K562 (cell line): Measurements from ENCODE around the gene EAF1. TPM values are rescaled to one million over a fixed set of nuclear protein-coding genes. Genes with fewer than 3 reads are reported as not detected.

ENCODE experiments used
- ATAC-seq: fragments of 200-7000 bp; cut with Tn5 transposase; 3 replicates; pipeline ENCODE4 v1.9.1; 2020; ENCODE audit warnings: moderate library complexity
- Bru-seq: library from RNA; stranded (reverse); fragments of 400-500 nt; gene quantifications from one replicate; lab custom pipeline; 2021; lab: Mats Ljungman, UMichigan
- BruChase-seq, 2 experiments: library from RNA; stranded (reverse); fragments of 400-500 nt; gene quantifications; one replicate each; lab custom pipeline; 2021; lab: Mats Ljungman, UMichigan
- BruUV-seq: library from RNA; stranded (reverse); fragments of 400-500 nt; replicated peaks from 2 replicates; lab custom pipeline; 2021; lab: Mats Ljungman, UMichigan
- CTCF ChIA-PET: fragments of 300-600 bp; formaldehyde crosslinking; extraction: SDS; loops from one replicate; lab custom pipeline; 2021; ENCODE audit warnings: low intra/inter-chr PET ratio; lab: Yijun Ruan, JAX
- POLR2A ChIA-PET: fragments of 300-600, 350-650 bp; sonication (Branson Sonifier 250); formaldehyde crosslinking; extraction: SDS; loops from one replicate; lab custom pipeline; 2021; ENCODE audit warnings: antibody characterized with exemption, inconsistent platforms; lab: Yijun Ruan, JAX
- DNase-seq, 4 experiments: peaks; one replicate each; pipeline versions ENCODE4 v3.0.0 to v3.0.0-alpha.2; 2011 to 2018; ENCODE audit warnings: low spot score in 3 of 4, mixed read lengths in 3 of 4; ENCODE audit errors: extremely low read depth in 1 of 4
- FAIRE-seq: peaks from 2 replicates; lab custom pipeline; 2011; peaks lifted over from hg19 to GRCh38; lab: Jason Lieb, UNC
- H2AFZ ChIP-seq: 2 replicates; pipeline ENCODE4 v1.6.0; 2011; ENCODE audit warnings: low read depth, low read length, control low read depth, inconsistent platforms
- H3K27ac ChIP-seq: fragments of 200-600 bp; 3 replicates; pipeline ENCODE4 v1.8.0; 2011; ENCODE audit warnings: low read depth, mild to moderate bottlenecking, control low read depth, inconsistent platforms, low read length, moderate library complexity, mixed read lengths; ENCODE audit errors: extremely low read depth
- H3K27me3 ChIP-seq, 2 experiments: fragments of 300-600 bp in 1 of 2; 2 replicates in 1 of 2; 3 replicates in 1 of 2; pipeline versions ENCODE4 v1.6.0 to v1.8.0; 2011; ENCODE audit warnings: inconsistent platforms in 2 of 2, low read length in 2 of 2, mild to moderate bottlenecking in 1 of 2, mixed read lengths in 1 of 2, moderate library complexity in 1 of 2; ENCODE audit not compliant: control insufficient read depth in 2 of 2, insufficient read depth in 2 of 2
- H3K36me3 ChIP-seq: fragments of 300-600 bp; 3 replicates; pipeline ENCODE4 v1.8.0; 2011; ENCODE audit warnings: mild to moderate bottlenecking, low read length, inconsistent platforms; ENCODE audit not compliant: control insufficient read depth, insufficient read depth
- H3K4me1 ChIP-seq, 2 experiments: fragments of 200-600 bp in 1 of 2; replicated peaks in 1 of 2; 2 replicates in 1 of 2; 3 replicates in 1 of 2; pipeline versions ENCODE4 v1.5.1 to v1.8.0; 2011; ENCODE audit warnings: inconsistent platforms in 2 of 2, low read length in 2 of 2, mild to moderate bottlenecking in 1 of 2, mixed read lengths in 1 of 2, moderate library complexity in 1 of 2; ENCODE audit not compliant: control insufficient read depth in 2 of 2, insufficient read depth in 2 of 2
- H3K4me2 ChIP-seq: 2 replicates; pipeline ENCODE4 v1.6.1; 2011; ENCODE audit warnings: low read length, control low read depth, inconsistent platforms, mixed read lengths; ENCODE audit not compliant: insufficient read depth
- H3K4me3 ChIP-seq: fragments of 200-600 bp; sonication (generic), shearing (Covaris generic); 2 replicates; pipeline ENCODE4 v1.5.1; 2016; ENCODE audit warnings: control low read depth, inconsistent platforms
- H3K79me2 ChIP-seq: fragments of 200-600 bp; 3 replicates; pipeline ENCODE4 v1.8.0; 2011; ENCODE audit warnings: low read length, inconsistent platforms; ENCODE audit not compliant: control insufficient read depth, insufficient read depth
- H3K9ac ChIP-seq, 2 experiments: 2 replicates each; pipeline versions ENCODE4 v1.6.0 to v1.6.1; 2011; ENCODE audit warnings: low read depth in 2 of 2, low read length in 2 of 2, control low read depth in 1 of 2, inconsistent platforms in 1 of 2, mild to moderate bottlenecking in 1 of 2, mixed read lengths in 1 of 2; ENCODE audit not compliant: insufficient read depth in 1 of 2
- H3K9me1 ChIP-seq: one replicate; pipeline ENCODE4 v1.6.0; 2011; ENCODE audit warnings: inconsistent platforms, mild to moderate bottlenecking, low read length, moderate library complexity; ENCODE audit not compliant: control insufficient read depth, insufficient read depth
- H3K9me3 ChIP-seq: replicated peaks from 2 replicates; pipeline ENCODE4 v1.5.1; 2011; ENCODE audit warnings: low read depth, low read length, inconsistent platforms; ENCODE audit not compliant: control insufficient read depth, insufficient read depth
- H4K20me1 ChIP-seq: replicated peaks from 2 replicates; pipeline ENCODE4 v1.6.1; 2011; ENCODE audit warnings: low read length, inconsistent platforms, mixed read lengths; ENCODE audit not compliant: control insufficient read depth, insufficient read depth
- C11orf30 ChIP-seq: fragments of 450-650 bp; IDR thresholded peaks from 2 replicates; pipeline ENCODE4 v1.6.1; 2016; ENCODE audit warnings: low read depth, mild to moderate bottlenecking
- HDAC1 ChIP-seq, 2 experiments: fragments of 450-650 bp; IDR thresholded peaks; 2 replicates each; pipeline ENCODE4 v1.6.1; 2016 to 2017; ENCODE audit warnings: inconsistent platforms in 1 of 2, mild to moderate bottlenecking in 1 of 2, moderate library complexity in 1 of 2
- KLF6 ChIP-seq: fragments of 250-450 bp; sonication (Bioruptor Pico); IDR thresholded peaks from 2 replicates; pipeline ENCODE4 v1.4.0; 2020; ENCODE audit warnings: mild to moderate bottlenecking, moderate library complexity, borderline replicate concordance
- POLR2AphosphoS2 ChIP-seq: IDR thresholded peaks from 2 replicates; pipeline ENCODE4 v1.6.1; 2012; ENCODE audit warnings: low read length, improper control_type of control experiment
- TEAD1 ChIP-seq, 2 experiments: fragments of 450-650 bp in 1 of 2; sonication (generic) in 1 of 2; formaldehyde crosslinking; IDR thresholded peaks; 2 replicates each; pipeline versions ENCODE4 v1.4.0 to v1.8.0; 2020 to 2022; ENCODE audit warnings: mild to moderate bottlenecking in 2 of 2, missing genetic modification reagents in 1 of 2
- WGBS: fragments of 100-300 bp; shearing (Covaris generic); methylation state at CpG from one replicate; pipeline ENCODE4 v1.1.6; 2016; ENCODE audit warnings: low coverage, mixed read lengths; ENCODE audit not compliant: insufficient coverage; ENCODE audit errors: missing lambda C conversion rate; 5-methylcytosine and 5-hydroxymethylcytosine counted together
- in situ Hi-C: fragments of 300-500 bp; cut with MboI; formaldehyde crosslinking; loops from 4 replicates; pipeline ENCODE4 v1.15.0; 2018; ENCODE audit warnings: inconsistent platforms, mixed read lengths
- intact Hi-C: fragments of 100-400 bp; cut with micrococcal nuclease; formaldehyde crosslinking; loops from 2 replicates; pipeline ENCODE4 v1.14.2; 2022
- long read RNA-seq, 3 experiments: library from polyadenylated mRNA in 2 of 3; library from RNA in 1 of 3; unstranded in 2 of 3; stranded (forward) in 1 of 3; transcript quantifications; one replicate each; pipeline ENCODE4 v2.0.0, GENCODE V29; 2019 to 2022
- polyA minus RNA-seq, 3 experiments: library from RNA; depleted of rRNA, polyadenylated mRNA; stranded (reverse); fragments of >200 nt; gene quantifications; 2 replicates each; pipeline ENCODE4 v1.2.3, GENCODE V29; 2011
- polyA plus RNA-seq, 8 experiments: library from polyadenylated mRNA; depleted of rRNA in 4 of 8; stranded (reverse) in 5 of 8; unstranded in 3 of 8; fragments of >200 nt; fragmentation: Nextera tagmentation in 2 of 8; fragmentation: Illumina TruSeq in 1 of 8; extraction: Ambion mirVana in 2 of 8; extraction: Trizol in 1 of 8; gene quantifications; 2 replicates each; pipeline versions ENCODE4 v1.2.1 to v1.2.3, GENCODE V29; 2011 to 2014; ENCODE audit warnings: inconsistent platforms in 1 of 8, missing spikeins in 1 of 8
- total RNA-seq, 7 experiments: library from RNA; depleted of rRNA in 6 of 7; stranded (reverse); fragments of >200 nt in 6 of 7; fragmentation: Illumina TruSeq in 2 of 7; extraction: Trizol in 2 of 7; gene quantifications; 2 replicates each; pipeline versions ENCODE4 v1.2.1 to v1.2.3, GENCODE V29; 2011 to 2021; ENCODE audit warnings: low replicate concordance in 1 of 7
- TF ChIP-seq, protein P1 (sequence below), 3 experiments: IDR thresholded peaks in 2 of 3; conservative IDR thresholded peaks in 1 of 3; 2 replicates each; pipeline ENCODE4 v1.5.1; 2011 to 2012; ENCODE audit warnings: low read length in 3 of 3, mild to moderate bottlenecking in 3 of 3, control low read depth in 2 of 3, improper control_type of control experiment in 1 of 3, inconsistent platforms in 1 of 3, low read depth in 1 of 3, mixed read lengths in 1 of 3, moderate library complexity in 1 of 3; ENCODE audit not compliant: insufficient read depth in 2 of 3
- TF ChIP-seq, protein P2 (sequence below), 2 experiments: IDR thresholded peaks; 2 replicates each; pipeline ENCODE4 v1.6.1; 2012; ENCODE audit warnings: improper control_type of control experiment in 2 of 2, low read depth in 2 of 2, low read length in 2 of 2, borderline replicate concordance in 1 of 2
- TF ChIP-seq, protein P3 (sequence below): sonication (generic); IDR thresholded peaks from 2 replicates; pipeline ENCODE4 v1.6.1; 2016

EAF1 gene
- 7.2 and 11.4 TPM in 2 replicates for total RNA-seq (2011; cell fraction: chromatin; rRNA removed; ENCODE audit: low replicate concordance)
- 5.0 and 7.5 TPM in 2 replicates for total RNA-seq (2011; cell fraction: nucleolus; rRNA removed)
- 10.2 and 14.3 TPM in 2 replicates for total RNA-seq (2011; cell fraction: nucleoplasm; rRNA removed)
- total RNA-seq (2014; rRNA removed) = 26.8 and 32.4 TPM in 2 replicates
- total RNA-seq (2014; rRNA removed; fragmentation: Illumina TruSeq; extraction: Trizol) = 21.6 and 22.8 TPM in 2 replicates
- 20.8 and 22.7 TPM in 2 replicates for total RNA-seq (2015; rRNA removed; fragmentation: Illumina TruSeq; extraction: Trizol)
- 20.4 and 21.9 TPM in 2 replicates for total RNA-seq (2021)
- polyA plus RNA-seq (2011; rRNA removed) = 16.8 and 19.5 TPM in 2 replicates
- polyA plus RNA-seq (2011; cell fraction: cytosol; rRNA removed) = 18.2 and 19.9 TPM in 2 replicates
- polyA plus RNA-seq (2011; cell fraction: nucleus; rRNA removed) = 9.4 and 10.7 TPM in 2 replicates
- 16.7 and 18.2 TPM in 2 replicates for polyA plus RNA-seq (2012)
- 20.7 and 22.6 TPM in 2 replicates for polyA plus RNA-seq (2014; fragmentation: Illumina TruSeq; extraction: Trizol)
- polyA plus RNA-seq (2014; fragmentation: Nextera tagmentation; extraction: Ambion mirVana) = 10 to 100 TPM in 1 of 2 experiments, 1 to 10 TPM in 1; 7.0 to 10.9 TPM
- polyA plus RNA-seq (2014; rRNA removed) = 19.0 and 22.0 TPM in 2 replicates
- 27.8 and 31.9 TPM in 2 replicates for polyA minus RNA-seq (2011; rRNA and poly(A)+ RNA removed)
- polyA minus RNA-seq (2011; cell fraction: cytosol; rRNA and poly(A)+ RNA removed) = 19.7 and 21.1 TPM in 2 replicates
- 8.9 and 10.6 TPM in 2 replicates for polyA minus RNA-seq (2011; cell fraction: nucleus; rRNA and poly(A)+ RNA removed)
- Bru-seq, nascent RNA = percentile 91 among the genes with signal in this experiment
- BruChase-seq, experiment 1, labeled RNA remaining after a 2-hour chase = percentile 93 among the genes with signal in this experiment
- percentile 94 among the genes with signal in this experiment for BruChase-seq, experiment 2, labeled RNA remaining after a 6-hour chase
- long read RNA-seq, experiment 1, full-length matches to known transcripts = 66 of 119 reads
- long read RNA-seq, experiment 1, partial matches to known transcripts = 23 of 119 reads
- long read RNA-seq, experiment 1, other reads (novel, unspliced or antisense) = 30 of 119 reads
- long read RNA-seq, experiment 2, full-length matches to known transcripts = 2 of 14 reads
- long read RNA-seq, experiment 2, partial matches to known transcripts = 1 of 14 reads
- long read RNA-seq, experiment 2, other reads (novel, unspliced or antisense) = 11 of 14 reads
- long read RNA-seq, experiment 3, full-length matches to known transcripts = 3 of 11 reads
- long read RNA-seq, experiment 3, partial matches to known transcripts = 0 of 11 reads
- long read RNA-seq, experiment 3, other reads (novel, unspliced or antisense) = 8 of 11 reads

DNA sequence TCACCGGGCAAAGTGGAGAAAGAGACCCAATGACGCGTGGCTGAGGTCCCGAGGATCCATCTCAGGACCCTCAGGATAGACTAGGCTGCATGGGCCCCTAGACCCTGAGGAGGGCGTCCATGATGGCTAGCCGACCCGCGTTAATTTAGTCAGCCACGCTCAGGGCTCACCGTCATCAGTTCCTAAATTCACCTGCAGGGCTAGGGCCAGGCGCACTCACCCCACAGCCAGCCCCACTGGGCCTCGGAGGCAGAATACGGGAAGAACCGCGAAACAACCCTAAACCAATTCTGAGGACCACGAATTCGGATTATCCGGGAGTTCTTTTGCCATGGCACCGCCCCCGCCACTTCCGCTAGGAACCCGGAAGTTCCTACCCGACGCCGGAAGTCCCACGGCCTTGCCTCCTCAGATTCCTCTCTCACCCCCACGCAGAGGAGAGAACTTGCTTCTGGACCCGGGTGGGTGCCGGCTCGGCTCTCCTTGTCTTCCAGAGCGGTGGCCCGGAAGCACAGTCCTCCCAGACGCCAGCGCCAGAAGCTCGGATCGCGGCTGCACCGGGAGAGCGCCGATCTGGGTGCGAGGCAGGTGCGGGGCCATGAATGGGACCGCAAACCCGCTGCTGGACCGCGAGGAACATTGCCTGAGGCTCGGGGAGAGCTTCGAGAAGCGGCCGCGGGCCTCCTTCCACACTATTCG, at the start of gene EAF1, which contains the start of gene METTL6:
Gene EAF1 (plus strand): TSS at position 417 of the 699 bp plus-strand sequence. CDS start 182 bp downstream, at position 599.
Gene METTL6 (minus strand): TSS at position 363 of the 699 bp plus-strand sequence. CDS start 1,033 bp downstream, outside the sequence.
- peak; percentile 94 to 96 (median 95) for DNase-seq
- Histone ChIP-seq H3K9ac (peak within 1 kb of the TSS; percentile 76 to 96), H3K36me3 (peaks cover 48% of the 10 kb centered on the region), H4K20me1 (no peaks in the 10 kb centered on the region), H3K4me1 (peaks cover 3 to 9% of the 10 kb centered on the region in 2 experiments; a peak in 4 of 5 replicates), H3K79me2 (peaks cover 45% of the 10 kb centered on the region), H2AFZ (peak within 1 kb of the TSS; percentile 96), H3K4me3 (peak within 1 kb of the TSS; percentile 80), H3K9me3 (peaks cover 5% of the 10 kb centered on the region), H3K27me3 (no peaks in the 10 kb centered on the region), H3K27ac (peak within 1 kb of the TSS; percentile 76), H3K4me2 (peak within 1 kb of the TSS; percentile 94), H3K9me1 (no peaks in the 10 kb centered on the region)
- in situ Hi-C loops (no loop called here), intact Hi-C loops (no loop called here)
- peak; percentile 95 for ATAC-seq
- FAIRE-seq = peak; percentile 82
- BruUV-seq = no TSS peak
- CTCF ChIA-PET = no interaction called here
- POLR2A ChIA-PET = interaction anchor here (0.6 kb wide), 1 partner anchor 8 kb away, joined by 3 read pairs; no protein-coding TSS in a partner anchor
- under 1% methylated on average over 52 of the region's 52 CpGs for WGBS
- TF ChIP-seq KLF6 (CRISPR knock-in tag) (peak; percentile 28; the same call in 1 of the 2 replicates), C11orf30 (peak; percentile 94), TEAD1 (CRISPR knock-in tag; IDR thresholded peaks at IDR 0.05) (peak; percentile 12 to 78; a peak in 2 of 4 replicates), POLR2AphosphoS2 (no peak), HDAC1 (IDR thresholded peaks at IDR 0.05) (peak in 1 of 2 experiments; percentile 89; a peak in 2 of 4 replicates)
- TF ChIP-seq, protein P1, sequence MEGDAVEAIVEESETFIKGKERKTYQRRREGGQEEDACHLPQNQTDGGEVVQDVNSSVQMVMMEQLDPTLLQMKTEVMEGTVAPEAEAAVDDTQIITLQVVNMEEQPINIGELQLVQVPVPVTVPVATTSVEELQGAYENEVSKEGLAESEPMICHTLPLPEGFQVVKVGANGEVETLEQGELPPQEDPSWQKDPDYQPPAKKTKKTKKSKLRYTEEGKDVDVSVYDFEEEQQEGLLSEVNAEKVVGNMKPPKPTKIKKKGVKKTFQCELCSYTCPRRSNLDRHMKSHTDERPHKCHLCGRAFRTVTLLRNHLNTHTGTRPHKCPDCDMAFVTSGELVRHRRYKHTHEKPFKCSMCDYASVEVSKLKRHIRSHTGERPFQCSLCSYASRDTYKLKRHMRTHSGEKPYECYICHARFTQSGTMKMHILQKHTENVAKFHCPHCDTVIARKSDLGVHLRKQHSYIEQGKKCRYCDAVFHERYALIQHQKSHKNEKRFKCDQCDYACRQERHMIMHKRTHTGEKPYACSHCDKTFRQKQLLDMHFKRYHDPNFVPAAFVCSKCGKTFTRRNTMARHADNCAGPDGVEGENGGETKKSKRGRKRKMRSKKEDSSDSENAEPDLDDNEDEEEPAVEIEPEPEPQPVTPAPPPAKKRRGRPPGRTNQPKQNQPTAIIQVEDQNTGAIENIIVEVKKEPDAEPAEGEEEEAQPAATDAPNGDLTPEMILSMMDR (IDR thresholded peaks at IDR 0.05 in 2 of 3, conservative IDR thresholded peaks at IDR 0.05 in 1 of 3; ENCODE audit: insufficient read depth in 2 of 3, low read depth in 1 of 3, low read length in 3 of 3) = 0 out of 6 replicates have a peak, but pooled peaks of 1 of the 3 experiments have one; percentile 23
- TF ChIP-seq, protein P2, sequence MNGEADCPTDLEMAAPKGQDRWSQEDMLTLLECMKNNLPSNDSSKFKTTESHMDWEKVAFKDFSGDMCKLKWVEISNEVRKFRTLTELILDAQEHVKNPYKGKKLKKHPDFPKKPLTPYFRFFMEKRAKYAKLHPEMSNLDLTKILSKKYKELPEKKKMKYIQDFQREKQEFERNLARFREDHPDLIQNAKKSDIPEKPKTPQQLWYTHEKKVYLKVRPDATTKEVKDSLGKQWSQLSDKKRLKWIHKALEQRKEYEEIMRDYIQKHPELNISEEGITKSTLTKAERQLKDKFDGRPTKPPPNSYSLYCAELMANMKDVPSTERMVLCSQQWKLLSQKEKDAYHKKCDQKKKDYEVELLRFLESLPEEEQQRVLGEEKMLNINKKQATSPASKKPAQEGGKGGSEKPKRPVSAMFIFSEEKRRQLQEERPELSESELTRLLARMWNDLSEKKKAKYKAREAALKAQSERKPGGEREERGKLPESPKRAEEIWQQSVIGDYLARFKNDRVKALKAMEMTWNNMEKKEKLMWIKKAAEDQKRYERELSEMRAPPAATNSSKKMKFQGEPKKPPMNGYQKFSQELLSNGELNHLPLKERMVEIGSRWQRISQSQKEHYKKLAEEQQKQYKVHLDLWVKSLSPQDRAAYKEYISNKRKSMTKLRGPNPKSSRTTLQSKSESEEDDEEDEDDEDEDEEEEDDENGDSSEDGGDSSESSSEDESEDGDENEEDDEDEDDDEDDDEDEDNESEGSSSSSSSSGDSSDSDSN (IDR thresholded peaks at IDR 0.05; ENCODE audit: borderline replicate concordance in 1 of 2, low read depth in 2 of 2, low read length in 2 of 2) = peak in 1 of 2 experiments; percentile 72; a peak in 1 of 4 replicates
- TF ChIP-seq, protein P3, sequence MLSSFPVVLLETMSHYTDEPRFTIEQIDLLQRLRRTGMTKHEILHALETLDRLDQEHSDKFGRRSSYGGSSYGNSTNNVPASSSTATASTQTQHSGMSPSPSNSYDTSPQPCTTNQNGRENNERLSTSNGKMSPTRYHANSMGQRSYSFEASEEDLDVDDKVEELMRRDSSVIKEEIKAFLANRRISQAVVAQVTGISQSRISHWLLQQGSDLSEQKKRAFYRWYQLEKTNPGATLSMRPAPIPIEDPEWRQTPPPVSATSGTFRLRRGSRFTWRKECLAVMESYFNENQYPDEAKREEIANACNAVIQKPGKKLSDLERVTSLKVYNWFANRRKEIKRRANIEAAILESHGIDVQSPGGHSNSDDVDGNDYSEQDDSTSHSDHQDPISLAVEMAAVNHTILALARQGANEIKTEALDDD = 0 out of 2 replicates have a peak, but pooled peaks have one; percentile 28
